Hepatocyte (in vitro differentiated cells): Measurements from ENCODE around the gene ANKRD31.

Source experiments
- EZH2 ChIP-seq: fragments of 200-600 bp; sonication (generic); IDR thresholded peaks from 2 replicates; pipeline ENCODE4 v1.6.1; 2016; ENCODE audit warnings: antibody characterized with exemption, mild to moderate bottlenecking, borderline replicate concordance
- TF ChIP-seq, protein P1 (sequence below): fragments of 200-600 bp; sonication (generic); IDR thresholded peaks from 2 replicates; pipeline ENCODE4 v1.5.1; 2016; ENCODE audit warnings: antibody characterized with exemption, mild to moderate bottlenecking; ENCODE audit not compliant: poor library complexity

DNA sequence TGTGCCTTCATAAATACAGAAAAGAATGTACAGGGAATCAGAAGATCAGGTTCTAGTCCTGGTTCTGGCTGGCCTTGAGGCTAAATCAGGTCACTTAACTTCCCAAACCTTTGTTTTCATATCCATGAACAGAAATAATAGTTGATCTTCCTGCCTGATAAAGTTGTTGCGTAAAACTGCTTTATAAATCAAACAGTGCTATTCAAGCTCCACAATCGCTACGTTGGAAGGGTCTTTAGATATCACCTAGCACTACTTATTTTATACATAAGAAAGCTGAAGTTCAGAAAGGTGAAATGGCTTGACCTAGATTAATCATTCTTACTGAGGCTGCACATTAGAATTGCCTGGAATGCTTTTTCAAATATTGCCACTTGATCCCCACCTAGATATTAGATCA, 148.0 kb downstream of the ANKRD31 start:
- TF ChIP-seq, protein P1, sequence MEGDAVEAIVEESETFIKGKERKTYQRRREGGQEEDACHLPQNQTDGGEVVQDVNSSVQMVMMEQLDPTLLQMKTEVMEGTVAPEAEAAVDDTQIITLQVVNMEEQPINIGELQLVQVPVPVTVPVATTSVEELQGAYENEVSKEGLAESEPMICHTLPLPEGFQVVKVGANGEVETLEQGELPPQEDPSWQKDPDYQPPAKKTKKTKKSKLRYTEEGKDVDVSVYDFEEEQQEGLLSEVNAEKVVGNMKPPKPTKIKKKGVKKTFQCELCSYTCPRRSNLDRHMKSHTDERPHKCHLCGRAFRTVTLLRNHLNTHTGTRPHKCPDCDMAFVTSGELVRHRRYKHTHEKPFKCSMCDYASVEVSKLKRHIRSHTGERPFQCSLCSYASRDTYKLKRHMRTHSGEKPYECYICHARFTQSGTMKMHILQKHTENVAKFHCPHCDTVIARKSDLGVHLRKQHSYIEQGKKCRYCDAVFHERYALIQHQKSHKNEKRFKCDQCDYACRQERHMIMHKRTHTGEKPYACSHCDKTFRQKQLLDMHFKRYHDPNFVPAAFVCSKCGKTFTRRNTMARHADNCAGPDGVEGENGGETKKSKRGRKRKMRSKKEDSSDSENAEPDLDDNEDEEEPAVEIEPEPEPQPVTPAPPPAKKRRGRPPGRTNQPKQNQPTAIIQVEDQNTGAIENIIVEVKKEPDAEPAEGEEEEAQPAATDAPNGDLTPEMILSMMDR, result no peak
- TF ChIP-seq EZH2, result no peak
